HG02571 (cell line): ENCODE measurements around the gene LSAMP.

ENCODE experiments used
- ATAC-seq: cut with Tn5 transposase; IDR thresholded peaks from one replicate; pipeline ENCODE4 v1.9.1; 2021; ENCODE audit warnings: mild to moderate bottlenecking, moderate library complexity; ENCODE audit not compliant: unreplicated experiment

LSAMP gene

DNA sequence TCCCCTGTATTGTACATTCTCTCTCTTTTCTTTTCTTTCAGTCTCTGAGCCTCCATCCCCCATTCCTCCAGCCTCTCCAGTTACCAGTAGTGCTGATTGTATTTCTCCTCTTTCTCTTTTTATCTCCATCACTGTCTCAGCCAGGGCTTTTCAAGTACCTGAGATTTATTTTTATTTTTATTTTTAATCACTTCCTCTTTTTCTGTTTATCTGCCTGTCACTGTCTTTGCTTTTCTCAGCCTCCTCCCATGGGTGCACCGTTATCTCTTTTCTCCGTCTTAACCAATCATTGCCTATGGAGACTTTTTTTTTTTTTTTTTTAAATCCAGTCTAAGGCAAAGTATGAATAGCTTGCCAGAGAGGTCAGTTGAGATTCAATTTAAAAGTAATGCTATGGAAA lies 462.7 kb downstream of the LSAMP start:
- peak; percentile 34 for ATAC-seq

DNA sequence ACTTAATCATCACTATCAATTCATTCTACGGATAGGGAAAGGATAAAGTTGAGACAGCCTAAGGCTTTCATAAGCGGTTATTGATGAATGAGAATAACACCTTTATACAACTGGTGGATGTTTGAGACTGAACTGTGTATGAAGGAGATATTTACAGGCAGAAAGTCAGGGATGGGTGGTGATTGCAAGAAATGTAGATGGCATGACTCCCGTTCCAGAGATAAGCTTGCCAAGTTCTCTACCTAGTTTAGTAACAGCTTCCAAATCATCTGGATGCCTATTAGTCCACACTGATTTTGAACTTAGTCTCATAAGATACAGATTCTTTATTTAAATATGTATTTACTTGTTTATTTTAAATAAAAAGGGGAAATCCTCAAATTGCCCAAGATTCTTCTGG lies 463.2 kb downstream of the LSAMP start:
- no peak for ATAC-seq

DNA sequence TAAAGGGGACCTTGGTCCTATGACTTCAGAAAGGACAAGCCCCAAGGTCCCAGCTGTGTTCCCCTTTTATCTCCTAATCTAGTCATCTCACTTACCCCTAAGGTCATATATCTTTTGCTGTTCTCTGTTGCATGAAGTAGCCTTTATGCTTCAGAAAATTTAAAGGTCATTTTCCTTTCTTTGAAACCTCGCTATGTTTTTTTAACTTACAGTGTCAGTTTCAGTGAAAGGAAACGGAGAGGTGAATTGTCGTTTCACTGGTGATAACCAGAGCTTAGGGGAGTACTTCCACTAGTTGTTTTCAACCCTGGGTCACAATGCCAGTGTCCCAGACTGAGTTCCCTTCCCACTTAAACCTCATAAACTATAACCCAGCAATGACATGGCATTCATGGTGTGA lies 464.6 kb downstream of the LSAMP start:
- ATAC-seq = no peak

DNA sequence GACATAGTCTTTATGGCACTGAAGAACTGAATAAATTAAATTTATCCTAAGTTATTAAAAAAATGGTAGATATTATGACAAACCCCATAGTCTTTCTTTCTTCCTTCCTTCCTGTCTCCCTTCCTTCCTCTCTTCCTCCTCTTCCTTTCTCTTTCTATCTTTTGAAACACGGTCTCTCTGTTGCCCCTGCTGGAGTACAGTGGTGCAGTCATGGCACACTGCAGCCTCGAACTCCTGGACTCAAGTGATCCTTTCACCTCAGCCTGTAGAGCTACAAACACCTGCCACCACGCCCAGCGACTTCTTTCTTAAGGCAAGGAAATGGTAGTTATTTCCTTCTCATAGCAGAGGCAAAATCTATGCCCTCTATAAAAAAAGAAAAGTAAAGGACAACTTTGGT lies 467.4 kb downstream of the LSAMP start:
- no peak for ATAC-seq

DNA sequence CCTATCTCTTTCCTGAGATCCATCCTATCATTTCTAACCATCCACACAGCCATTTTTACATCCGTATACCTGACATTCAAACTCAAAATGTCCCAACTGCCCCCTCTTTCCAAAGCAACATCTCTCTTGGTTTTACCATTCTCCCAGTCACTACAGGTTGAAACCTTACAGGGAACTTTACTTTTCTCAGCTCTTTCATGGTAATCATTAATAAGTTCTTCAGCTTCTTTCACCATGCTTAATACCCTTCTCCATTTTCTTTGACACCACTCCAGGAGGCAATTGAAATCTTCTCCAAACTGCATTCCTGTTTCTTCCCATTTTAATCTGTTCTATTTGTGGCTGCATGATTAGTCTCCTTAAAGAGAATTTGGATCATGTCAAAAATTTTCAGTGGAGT lies 469.5 kb downstream of the LSAMP start:
- no peak for ATAC-seq

DNA sequence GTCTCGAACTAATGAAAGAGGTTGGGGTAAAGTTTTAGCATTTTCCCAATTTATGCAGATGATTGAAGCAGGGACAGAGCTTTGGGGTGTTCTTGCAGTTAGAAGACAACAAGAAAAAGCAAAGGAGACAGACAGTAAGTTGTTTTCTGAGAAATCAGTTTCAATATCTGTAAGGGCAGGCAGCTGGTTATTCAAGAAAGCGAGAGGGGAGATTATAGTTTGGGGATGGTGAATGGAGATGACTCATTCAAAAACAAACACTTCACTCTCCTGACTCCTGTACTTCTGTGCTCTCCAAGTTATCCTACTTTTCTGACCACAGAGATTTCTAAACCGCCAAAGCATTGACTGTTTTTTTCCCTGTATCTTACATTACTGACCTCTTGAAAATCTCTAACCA lies 469.9 kb downstream of the LSAMP start:
- ATAC-seq = no peak

DNA sequence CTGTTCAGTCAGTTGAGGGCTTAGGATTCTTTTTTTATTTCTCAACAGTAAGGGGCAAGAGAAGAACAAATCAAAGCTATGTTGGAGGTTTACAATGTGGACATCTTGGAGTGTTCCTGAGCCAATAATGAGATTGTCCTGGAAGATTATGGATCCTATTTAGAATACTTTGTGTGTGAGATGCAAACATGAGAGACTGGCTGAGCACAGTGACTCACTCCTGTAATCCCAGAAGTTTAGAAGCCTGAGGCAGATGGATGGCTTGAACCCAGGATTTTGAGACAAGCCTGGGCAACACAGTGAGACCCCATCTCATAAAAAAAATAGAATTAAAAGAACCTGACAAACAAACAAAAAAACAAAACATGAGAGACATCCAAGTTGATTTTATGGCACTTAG lies 470.3 kb downstream of the LSAMP start:
- ATAC-seq = no peak

DNA sequence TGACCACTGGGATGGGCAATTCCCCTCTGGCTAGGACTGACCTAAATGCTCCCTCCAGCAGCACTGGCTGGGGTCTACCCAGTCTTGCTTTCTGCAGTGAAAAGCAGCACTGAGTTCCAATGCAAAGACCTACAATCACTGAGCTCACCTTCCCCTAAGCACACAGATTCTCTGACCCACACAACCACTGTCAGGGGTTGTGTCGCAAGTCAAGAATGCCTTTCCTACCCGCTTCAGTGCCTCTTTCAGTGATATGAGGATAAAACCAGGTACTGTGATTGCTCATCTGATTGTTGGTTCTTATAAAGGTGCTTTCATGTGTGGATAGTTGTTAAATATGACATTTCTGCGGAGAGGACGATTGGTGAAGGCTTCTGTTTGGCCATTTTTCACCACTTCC lies 476.4 kb downstream of the LSAMP start:
- ATAC-seq = no peak

DNA sequence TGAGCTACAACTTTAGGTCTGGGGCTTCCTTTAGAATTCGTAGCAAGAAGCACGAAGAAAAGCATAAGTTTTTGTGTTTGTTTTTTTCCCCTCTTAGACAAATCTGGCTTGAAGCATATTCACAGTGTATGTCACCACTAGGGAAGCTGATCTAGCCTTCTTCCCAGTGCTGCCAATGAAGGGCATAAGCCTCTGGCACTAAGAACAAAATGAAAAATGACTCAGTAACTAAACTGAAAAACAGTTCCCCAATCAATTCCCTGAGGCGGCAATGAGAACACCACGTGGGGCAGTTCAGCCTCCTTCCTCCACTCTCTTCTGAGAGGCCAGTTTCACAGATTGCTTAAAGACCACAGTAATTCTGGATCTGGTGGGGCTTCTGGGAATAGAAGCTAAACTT lies 483.9 kb downstream of the LSAMP start:
- no peak for ATAC-seq

DNA sequence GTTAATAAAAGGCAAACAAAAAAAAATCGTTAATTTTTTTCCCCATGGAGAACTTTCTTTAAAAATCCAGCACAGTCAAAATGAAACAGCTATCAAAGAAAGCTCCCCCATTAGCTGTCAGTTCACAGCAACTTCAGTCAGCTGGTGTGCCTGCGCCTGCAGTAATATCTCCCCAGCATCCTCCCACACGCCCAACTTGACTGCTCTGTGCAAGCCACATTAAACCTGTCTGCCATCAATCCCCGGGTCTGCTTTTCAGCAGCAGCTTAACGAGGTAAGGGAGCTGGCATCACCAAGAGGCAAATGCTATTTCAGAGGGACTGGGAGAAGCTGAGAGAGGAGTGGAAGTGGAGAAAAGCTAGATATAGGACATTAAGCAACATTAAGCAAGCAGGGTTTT lies 484.5 kb downstream of the LSAMP start:
- no peak for ATAC-seq

DNA sequence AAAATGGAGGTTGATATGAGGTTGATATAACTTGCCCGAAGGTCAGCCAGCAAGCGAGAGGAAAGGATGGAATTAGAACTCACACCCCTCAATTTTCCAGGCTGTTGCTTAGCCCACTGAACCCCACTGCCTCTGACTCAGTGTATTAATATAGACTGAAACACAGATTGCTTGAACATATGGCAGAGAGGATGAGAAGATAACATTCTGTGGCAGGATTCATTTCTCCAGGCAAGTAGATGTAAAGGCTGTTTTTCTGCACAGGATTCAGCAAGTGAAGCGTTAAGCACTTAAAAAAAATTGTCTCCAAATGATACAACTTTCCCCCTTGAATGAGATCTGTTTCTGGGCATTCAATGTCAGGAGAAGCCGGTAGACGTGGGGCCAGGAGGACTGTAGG lies 486.8 kb downstream of the LSAMP start:
- ATAC-seq = no peak

DNA sequence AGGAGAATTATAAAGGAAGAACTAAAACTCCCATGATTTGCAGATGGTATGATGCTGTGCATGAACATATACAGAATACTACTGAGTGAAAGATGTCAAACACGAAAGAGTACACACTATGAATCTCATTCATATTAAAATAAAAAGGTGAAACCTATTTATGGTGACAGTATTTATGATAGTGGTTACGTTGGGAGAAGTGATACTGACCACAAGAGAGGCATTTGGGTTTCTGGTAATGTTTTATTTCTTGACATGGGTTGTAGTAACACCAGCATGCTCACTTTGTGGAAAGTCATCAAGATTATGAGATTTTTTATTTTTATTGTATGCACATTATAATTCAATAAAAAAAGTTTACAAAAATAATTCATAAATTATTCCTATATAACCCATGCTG lies 498.0 kb downstream of the LSAMP start:
- ATAC-seq = no peak

DNA sequence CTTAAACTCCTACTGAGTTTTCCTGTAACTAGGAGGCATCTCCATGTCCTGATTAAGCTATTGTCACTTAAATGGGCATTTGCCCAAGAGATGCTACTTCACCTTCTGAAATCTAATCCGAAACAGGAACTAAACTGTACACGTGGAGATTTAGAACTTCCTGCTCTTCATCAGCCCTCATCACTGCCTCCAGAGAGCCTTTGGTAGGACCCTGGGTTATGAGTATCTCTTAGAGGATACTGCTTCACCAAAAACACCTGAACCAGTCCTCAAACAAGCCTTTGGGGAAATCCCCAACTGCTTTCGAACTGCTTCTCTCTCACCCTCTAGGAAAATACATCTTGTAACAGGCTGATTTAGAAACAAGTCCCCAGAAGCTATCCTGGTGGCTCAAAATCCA lies 501.7 kb downstream of the LSAMP start:
- no peak for ATAC-seq

DNA sequence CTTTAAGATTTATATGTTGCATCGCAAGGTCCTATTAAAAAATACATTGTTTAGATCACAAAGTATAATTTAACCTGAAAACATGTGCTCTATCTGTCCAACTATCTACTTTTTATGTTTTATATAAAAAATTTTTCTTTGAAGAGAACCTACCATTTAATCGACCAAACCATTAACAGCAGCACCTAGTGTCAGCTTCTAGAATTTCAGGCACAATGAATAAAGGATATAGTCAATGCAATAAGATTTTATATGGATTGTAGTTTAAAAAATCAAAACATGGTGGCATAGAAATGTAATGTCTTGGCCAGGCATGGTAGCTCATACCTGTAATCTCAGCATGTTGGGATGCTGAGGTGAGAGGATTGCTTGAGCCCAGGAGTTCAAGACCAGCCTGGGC lies 508.2 kb downstream of the LSAMP start:
- no peak for ATAC-seq

DNA sequence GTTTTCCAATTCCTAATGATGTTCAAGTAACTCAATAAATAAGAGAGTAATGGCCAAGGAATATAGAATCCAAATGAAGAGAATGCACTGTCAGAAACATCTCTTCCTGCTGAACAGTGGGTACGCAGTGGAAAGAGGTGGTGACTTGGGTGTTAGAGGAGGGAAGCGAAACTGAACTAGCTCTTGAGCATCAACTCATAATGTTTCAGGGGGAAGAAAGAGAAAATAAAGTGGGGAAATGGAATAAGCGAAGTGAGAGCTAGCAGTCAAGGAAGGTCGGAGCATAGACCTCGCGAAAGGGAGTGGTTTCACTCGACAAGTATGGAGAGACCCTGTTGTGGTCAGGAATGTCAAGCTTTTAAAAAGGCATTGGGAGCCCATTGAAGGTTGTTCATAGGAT lies 512.5 kb downstream of the LSAMP start:
- ATAC-seq = peak; percentile 59

DNA sequence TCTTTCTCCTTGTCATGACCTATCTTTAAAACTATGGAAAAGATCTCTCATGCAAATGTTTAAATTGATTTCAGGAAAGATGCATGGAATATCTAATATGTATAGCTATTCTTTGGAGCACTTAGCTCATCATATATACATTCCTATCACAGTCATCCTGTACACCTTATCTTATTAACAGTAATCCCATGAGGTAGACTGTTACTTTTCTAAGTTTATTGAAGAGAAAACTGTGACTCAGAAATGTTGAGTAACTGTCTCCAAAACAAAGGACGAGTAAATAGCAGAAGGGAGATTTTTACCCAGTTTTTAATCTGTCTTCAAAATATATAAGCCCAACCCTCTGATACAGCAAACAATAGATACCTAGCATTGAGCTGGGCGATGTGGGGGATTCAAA lies 513.7 kb downstream of the LSAMP start:
- no peak for ATAC-seq

DNA sequence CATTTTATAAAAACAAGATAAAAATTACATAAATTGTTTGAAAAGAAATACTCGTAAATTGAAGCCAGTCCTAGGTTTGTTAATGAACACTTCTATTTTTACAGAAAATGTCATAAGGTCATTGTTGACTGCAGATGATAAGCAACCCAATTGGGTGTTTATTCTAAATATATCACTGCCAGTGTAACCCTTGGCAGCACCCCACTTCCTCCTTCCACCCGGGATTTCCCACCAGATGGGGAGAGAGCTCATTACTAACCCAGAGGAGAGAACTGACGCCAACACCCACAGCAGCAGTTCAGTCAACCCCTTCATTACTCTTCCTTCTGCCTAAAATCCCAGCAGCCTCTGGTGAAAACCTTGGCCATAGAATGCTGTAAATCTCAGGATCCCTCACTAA lies 514.4 kb downstream of the LSAMP start:
- no peak for ATAC-seq

DNA sequence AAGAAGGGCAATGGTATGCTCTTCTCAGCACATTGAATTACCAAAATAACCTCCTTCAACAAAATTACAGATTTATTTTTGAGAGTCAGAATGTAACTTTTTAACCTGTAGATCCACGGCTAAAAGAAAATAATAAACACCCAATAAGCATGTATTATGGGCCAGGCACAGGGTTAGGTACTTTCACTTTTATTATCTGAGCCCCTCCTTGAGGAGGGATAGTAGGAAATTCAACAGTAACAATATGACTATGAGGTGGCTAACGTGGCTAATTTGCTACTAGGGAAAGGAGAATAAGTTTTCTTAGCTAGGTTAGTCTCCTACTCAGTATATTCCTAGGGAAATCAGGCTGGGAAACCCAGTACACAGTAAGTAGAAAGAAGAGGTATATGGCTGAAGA lies 515.1 kb downstream of the LSAMP start:
- ATAC-seq = no peak

DNA sequence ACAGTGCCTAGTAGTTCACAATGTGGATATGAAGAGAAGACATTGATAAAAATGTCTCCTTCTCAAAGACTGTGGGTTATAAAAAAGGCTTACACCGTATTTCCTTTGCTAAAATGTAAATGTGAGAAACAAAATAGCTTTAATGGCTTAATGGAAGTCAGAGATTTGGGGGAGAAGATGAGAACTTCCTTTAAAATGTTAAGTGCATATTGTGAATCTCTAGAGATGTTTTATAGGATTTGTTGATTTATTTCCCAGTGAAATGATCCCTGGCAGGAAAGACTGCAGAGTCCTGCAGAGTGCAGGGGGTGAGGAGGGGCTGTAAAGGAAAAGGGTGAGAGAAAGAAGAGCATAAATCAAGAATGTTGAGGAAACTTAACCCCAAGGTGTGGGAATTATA lies 516.9 kb downstream of the LSAMP start:
- ATAC-seq = no peak

DNA sequence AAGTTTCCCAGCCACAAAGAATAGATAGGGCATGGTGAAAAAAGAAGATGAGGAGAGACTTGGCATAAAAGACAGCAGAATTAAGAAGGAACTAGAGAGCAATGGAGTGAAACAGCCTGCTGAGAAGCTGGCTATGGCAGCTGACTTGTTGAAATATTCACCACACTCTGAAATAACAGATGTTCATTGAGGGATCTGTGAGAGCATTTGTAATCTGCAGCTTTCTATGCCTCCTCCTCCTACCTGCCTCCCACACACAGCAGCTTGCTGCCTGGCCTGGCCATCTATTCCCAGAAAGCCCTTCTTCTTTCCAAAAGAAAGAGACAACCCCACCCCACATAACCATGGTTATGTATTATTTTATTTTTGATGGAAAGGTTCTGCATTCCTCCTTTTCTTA lies 518.1 kb downstream of the LSAMP start:
- ATAC-seq = no peak

DNA sequence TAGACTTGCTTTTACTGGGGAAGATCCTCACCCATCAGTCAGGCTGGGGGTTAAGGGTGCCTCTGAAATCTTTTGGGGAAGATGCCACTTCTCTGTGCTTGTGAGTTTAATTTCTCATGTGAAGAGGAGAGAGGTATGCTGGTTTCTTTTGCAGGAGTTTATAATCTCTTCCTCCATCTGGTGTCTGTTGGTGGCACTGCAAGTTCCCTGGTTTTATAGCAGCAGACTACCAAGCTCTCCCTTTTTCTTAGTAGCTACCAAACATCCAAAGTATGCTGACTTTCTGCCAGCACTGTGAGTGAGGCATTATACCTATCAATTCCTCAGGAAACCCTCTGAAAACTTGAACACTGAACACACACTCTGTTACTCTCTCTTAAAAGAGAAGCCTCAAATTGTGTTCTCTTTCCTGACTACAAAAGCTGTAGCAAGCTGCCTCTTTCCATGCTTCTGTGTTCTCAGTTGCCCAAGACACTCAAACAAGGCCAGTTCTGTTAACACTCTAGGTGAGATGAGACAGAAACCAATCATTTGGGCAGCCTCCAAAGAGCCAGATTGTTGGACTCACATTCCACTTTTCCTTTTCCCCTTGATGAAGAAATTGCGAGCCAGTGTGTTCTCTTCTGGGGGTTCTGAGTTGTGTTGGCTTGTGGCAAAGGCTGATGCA lies 522.5 kb downstream of the LSAMP start:
- no peak for ATAC-seq

DNA sequence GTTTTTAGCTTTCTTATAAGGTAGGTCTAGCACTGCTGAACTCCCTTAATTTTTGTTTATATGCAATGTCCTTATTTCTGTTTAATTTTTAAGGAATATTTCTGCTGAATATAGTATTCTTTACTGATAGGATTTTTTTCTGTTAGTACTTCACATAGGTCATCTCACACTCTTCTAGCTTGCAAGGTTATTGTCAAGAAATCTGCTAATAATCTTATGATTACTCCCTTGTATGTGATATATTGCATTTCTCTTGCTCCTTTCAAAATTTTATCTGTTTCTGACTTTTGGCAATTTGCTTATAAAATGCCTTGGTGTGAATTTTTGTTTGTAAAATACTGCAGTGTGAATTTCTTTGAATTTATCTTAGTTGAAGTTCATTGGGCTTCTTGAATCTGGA lies 523.6 kb downstream of the LSAMP start:
- ATAC-seq = no peak

DNA sequence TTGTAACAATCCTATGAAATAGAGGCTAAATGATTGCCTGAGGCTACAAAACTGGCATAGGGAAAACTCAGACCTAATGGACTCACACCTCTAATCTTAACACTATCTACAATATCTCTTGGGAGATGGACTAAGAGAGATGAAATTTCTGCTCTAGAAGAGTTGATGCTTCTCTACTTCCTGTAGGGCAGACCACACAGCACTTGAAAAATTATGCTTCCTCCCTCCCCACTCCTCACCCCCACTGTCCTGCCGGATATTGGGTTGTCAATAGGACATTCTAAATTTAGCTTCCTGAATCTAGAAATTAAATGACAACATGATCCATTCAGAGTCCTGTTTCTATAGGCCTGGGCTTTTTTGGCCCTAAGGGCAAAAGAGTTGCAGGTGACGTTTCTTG lies 526.4 kb downstream of the LSAMP start:
- no peak for ATAC-seq

DNA sequence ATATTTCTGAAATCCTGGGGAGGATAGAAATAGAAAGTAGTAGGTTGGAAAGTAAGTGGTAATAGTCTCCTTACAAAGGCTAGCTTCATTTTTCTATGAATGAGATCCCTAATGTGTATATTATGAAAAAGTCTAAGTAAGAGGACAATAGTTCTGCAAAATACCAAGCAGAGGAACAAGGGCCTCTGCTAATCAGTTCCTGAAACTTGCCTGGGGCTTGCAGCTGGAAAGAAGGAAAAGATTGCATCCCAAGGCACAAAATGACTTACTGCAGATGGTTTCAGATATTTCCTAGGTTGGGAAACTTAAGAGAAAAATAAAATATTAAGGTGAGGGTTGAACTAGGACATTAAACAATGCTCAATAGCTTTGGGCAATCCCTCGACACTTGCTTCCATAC lies 528.4 kb downstream of the LSAMP start:
- no peak for ATAC-seq
